K562 (cell line): ENCODE data around the gene KXD1. TPM values are rescaled to one million over a fixed set of nuclear protein-coding genes. Genes with fewer than 3 reads are reported as not detected.

Experiments
- ATAC-seq: fragments of 200-7000 bp; cut with Tn5 transposase; 3 replicates; pipeline ENCODE4 v1.9.1; 2020; ENCODE audit warnings: moderate library complexity
- BruUV-seq: library from RNA; stranded (reverse); fragments of 400-500 nt; replicated peaks from 2 replicates; lab custom pipeline; 2021; lab: Mats Ljungman, UMichigan
- CTCF ChIA-PET: fragments of 300-600 bp; formaldehyde crosslinking; extraction: SDS; loops from one replicate; lab custom pipeline; 2021; ENCODE audit warnings: low intra/inter-chr PET ratio; lab: Yijun Ruan, JAX
- POLR2A ChIA-PET: fragments of 300-600, 350-650 bp; sonication (Branson Sonifier 250); formaldehyde crosslinking; extraction: SDS; loops from one replicate; lab custom pipeline; 2021; ENCODE audit warnings: antibody characterized with exemption, inconsistent platforms; lab: Yijun Ruan, JAX
- DNase-seq, 4 experiments: peaks; one replicate each; pipeline versions ENCODE4 v3.0.0 to v3.0.0-alpha.2; 2011 to 2018; ENCODE audit warnings: low spot score in 3 of 4, mixed read lengths in 3 of 4; ENCODE audit errors: extremely low read depth in 1 of 4
- FAIRE-seq: peaks from 2 replicates; lab custom pipeline; 2011; peaks lifted over from hg19 to GRCh38; lab: Jason Lieb, UNC
- H2AFZ ChIP-seq: 2 replicates; pipeline ENCODE4 v1.6.0; 2011; ENCODE audit warnings: low read depth, low read length, control low read depth, inconsistent platforms
- H3K27ac ChIP-seq: fragments of 200-600 bp; 3 replicates; pipeline ENCODE4 v1.8.0; 2011; ENCODE audit warnings: low read depth, mild to moderate bottlenecking, control low read depth, inconsistent platforms, low read length, moderate library complexity, mixed read lengths; ENCODE audit errors: extremely low read depth
- H3K27me3 ChIP-seq, 2 experiments: fragments of 300-600 bp in 1 of 2; 2 replicates in 1 of 2; 3 replicates in 1 of 2; pipeline versions ENCODE4 v1.6.0 to v1.8.0; 2011; ENCODE audit warnings: inconsistent platforms in 2 of 2, low read length in 2 of 2, mild to moderate bottlenecking in 1 of 2, mixed read lengths in 1 of 2, moderate library complexity in 1 of 2; ENCODE audit not compliant: control insufficient read depth in 2 of 2, insufficient read depth in 2 of 2
- H3K36me3 ChIP-seq: fragments of 300-600 bp; 3 replicates; pipeline ENCODE4 v1.8.0; 2011; ENCODE audit warnings: mild to moderate bottlenecking, low read length, inconsistent platforms; ENCODE audit not compliant: control insufficient read depth, insufficient read depth
- H3K4me1 ChIP-seq, 2 experiments: fragments of 200-600 bp in 1 of 2; replicated peaks in 1 of 2; 2 replicates in 1 of 2; 3 replicates in 1 of 2; pipeline versions ENCODE4 v1.5.1 to v1.8.0; 2011; ENCODE audit warnings: inconsistent platforms in 2 of 2, low read length in 2 of 2, mild to moderate bottlenecking in 1 of 2, mixed read lengths in 1 of 2, moderate library complexity in 1 of 2; ENCODE audit not compliant: control insufficient read depth in 2 of 2, insufficient read depth in 2 of 2
- H3K4me2 ChIP-seq: 2 replicates; pipeline ENCODE4 v1.6.1; 2011; ENCODE audit warnings: low read length, control low read depth, inconsistent platforms, mixed read lengths; ENCODE audit not compliant: insufficient read depth
- H3K4me3 ChIP-seq: fragments of 200-600 bp; sonication (generic), shearing (Covaris generic); 2 replicates; pipeline ENCODE4 v1.5.1; 2016; ENCODE audit warnings: control low read depth, inconsistent platforms
- H3K79me2 ChIP-seq: fragments of 200-600 bp; 3 replicates; pipeline ENCODE4 v1.8.0; 2011; ENCODE audit warnings: low read length, inconsistent platforms; ENCODE audit not compliant: control insufficient read depth, insufficient read depth
- H3K9ac ChIP-seq, 2 experiments: 2 replicates each; pipeline versions ENCODE4 v1.6.0 to v1.6.1; 2011; ENCODE audit warnings: low read depth in 2 of 2, low read length in 2 of 2, control low read depth in 1 of 2, inconsistent platforms in 1 of 2, mild to moderate bottlenecking in 1 of 2, mixed read lengths in 1 of 2; ENCODE audit not compliant: insufficient read depth in 1 of 2
- H3K9me1 ChIP-seq: one replicate; pipeline ENCODE4 v1.6.0; 2011; ENCODE audit warnings: inconsistent platforms, mild to moderate bottlenecking, low read length, moderate library complexity; ENCODE audit not compliant: control insufficient read depth, insufficient read depth
- H3K9me3 ChIP-seq: replicated peaks from 2 replicates; pipeline ENCODE4 v1.5.1; 2011; ENCODE audit warnings: low read depth, low read length, inconsistent platforms; ENCODE audit not compliant: control insufficient read depth, insufficient read depth
- H4K20me1 ChIP-seq: replicated peaks from 2 replicates; pipeline ENCODE4 v1.6.1; 2011; ENCODE audit warnings: low read length, inconsistent platforms, mixed read lengths; ENCODE audit not compliant: control insufficient read depth, insufficient read depth
- BCOR ChIP-seq: fragments of 450-650 bp; IDR thresholded peaks from 2 replicates; pipeline ENCODE4 v1.6.1; 2016
- GTF2F1 ChIP-seq: IDR thresholded peaks from 2 replicates; pipeline ENCODE4 v1.6.1; 2011; ENCODE audit warnings: low read depth, low read length, improper control_type of control experiment
- MCM7 ChIP-seq, 2 experiments: fragments of 450-650 bp; IDR thresholded peaks; 2 replicates each; pipeline ENCODE4 v1.6.1; 2016 to 2018
- MEF2A ChIP-seq: IDR thresholded peaks from 2 replicates; pipeline ENCODE4 v1.6.1; 2011; ENCODE audit warnings: low read depth, mild to moderate bottlenecking, low read length, moderate library complexity; ENCODE audit not compliant: control insufficient read depth
- POLR2G ChIP-seq: fragments of 200-400 bp; formaldehyde crosslinking; IDR thresholded peaks from 2 replicates; pipeline ENCODE4 v1.6.1; 2017; ENCODE audit warnings: low read depth, mild to moderate bottlenecking, antibody characterized with exemption, low read length, moderate library complexity
- RBFOX2 ChIP-seq: fragments of 200-400 bp; formaldehyde crosslinking; IDR thresholded peaks from 2 replicates; pipeline ENCODE4 v1.6.1; 2017; ENCODE audit warnings: low read depth, mild to moderate bottlenecking, low read length, moderate library complexity
- ZNF644 ChIP-seq: fragments of 200-800 bp; sonication (Bioruptor generic); IDR thresholded peaks from 2 replicates; pipeline ENCODE4 v1.6.1; 2016; ENCODE audit warnings: low read depth, missing genetic modification characterization, missing compliant biosample characterization
- WGBS: fragments of 100-300 bp; shearing (Covaris generic); methylation state at CpG from one replicate; pipeline ENCODE4 v1.1.6; 2016; ENCODE audit warnings: low coverage, mixed read lengths; ENCODE audit not compliant: insufficient coverage; ENCODE audit errors: missing lambda C conversion rate; 5-methylcytosine and 5-hydroxymethylcytosine counted together
- in situ Hi-C: fragments of 300-500 bp; cut with MboI; formaldehyde crosslinking; loops from 4 replicates; pipeline ENCODE4 v1.15.0; 2018; ENCODE audit warnings: inconsistent platforms, mixed read lengths
- intact Hi-C: fragments of 100-400 bp; cut with micrococcal nuclease; formaldehyde crosslinking; loops from 2 replicates; pipeline ENCODE4 v1.14.2; 2022
- polyA plus RNA-seq, 8 experiments: library from polyadenylated mRNA; depleted of rRNA in 4 of 8; stranded (reverse) in 5 of 8; unstranded in 3 of 8; fragments of >200 nt; fragmentation: Nextera tagmentation in 2 of 8; fragmentation: Illumina TruSeq in 1 of 8; extraction: Ambion mirVana in 2 of 8; extraction: Trizol in 1 of 8; gene quantifications; 2 replicates each; pipeline versions ENCODE4 v1.2.1 to v1.2.3, GENCODE V29; 2011 to 2014; ENCODE audit warnings: inconsistent platforms in 1 of 8, missing spikeins in 1 of 8
- total RNA-seq, 7 experiments: library from RNA; depleted of rRNA in 6 of 7; stranded (reverse); fragments of >200 nt in 6 of 7; fragmentation: Illumina TruSeq in 2 of 7; extraction: Trizol in 2 of 7; gene quantifications; 2 replicates each; pipeline versions ENCODE4 v1.2.1 to v1.2.3, GENCODE V29; 2011 to 2021; ENCODE audit warnings: low replicate concordance in 1 of 7

The KXD1 gene
- total and polyA plus RNA-seq, 9 of the 15 experiments (the other 6 are each of a cell fraction or from before 2014, with no cell fraction given) = 21.9 to 210 (median 118) TPM

GRCh38 chr19:18574691-18575291, 17.1 kb downstream of the KXD1 start:
- Histone ChIP-seq H3K27me3 (no peaks in the 10 kb centered on the region; a peak in 1 of 5 replicates), H3K9me3 (no peaks in the 10 kb centered on the region), H3K4me1 (peaks cover 12 to 38% of the 10 kb centered on the region in 2 experiments; a peak in 4 of 5 replicates), H3K27ac (no peak overlapping the region), H3K4me3 (no peak overlapping the region), H3K36me3 (peaks cover 61% of the 10 kb centered on the region), H3K4me2 (no peak overlapping the region), H4K20me1 (peaks cover 14% of the 10 kb centered on the region), H3K9ac (peak overlapping the region in 1 of 2 experiments; percentile 82; a peak in 2 of 4 replicates), H3K79me2 (peaks cover 30% of the 10 kb centered on the region), H2AFZ (no peak overlapping the region), H3K9me1 (peaks cover 7% of the 10 kb centered on the region)
- intact Hi-C loops = loop anchor here (5.0 kb wide), 2 partner anchors 52 to 87 kb away; partner anchors contain the start of gene ELL
- TF ChIP-seq POLR2G = no peak; the same call in 1 of the 2 replicates
- no peak for TF ChIP-seq MCM7 (IDR thresholded peaks at IDR 0.05)
- no peak for TF ChIP-seq MEF2A
- no peak for TF ChIP-seq BCOR
- TF ChIP-seq ZNF644 (tag) = no peak
- peak; percentile 72 for TF ChIP-seq RBFOX2
- TF ChIP-seq GTF2F1 = no peak
- ATAC-seq (no peak), DNase-seq (no peak), FAIRE-seq (no peak)
- ChIA-PET CTCF (interaction anchor here (0.7 kb wide), 1 partner anchor 8 kb away, joined by 4 read pairs; no protein-coding TSS in a partner anchor), POLR2A (interaction anchor here (4.1 to 5.7 kb wide), 2 partner anchors 14 to 16 kb away, joined by 39 to 49 read pairs; partner anchors contain the start of genes KXD1 and REX1BD)
- WGBS = 97% methylated on average over 17 of the region's 18 CpGs
- no TSS peak for BruUV-seq
- in situ Hi-C loops = no loop called here
